GM19238 (cell line): ENCODE measurements around the gene BAX.

ENCODE experiments used
- DNase-seq: peaks from one replicate; pipeline ENCODE4 v3.0.0; 2011; ENCODE audit warnings: low spot score; ENCODE audit not compliant: insufficient read length

Gene BAX

GRCh38 chr19:48928164-48929025, 26.3 kb upstream of the BAX start:
- no peak for DNase-seq

GRCh38 chr19:48933382-48933932, 21.2 kb upstream of the BAX start, which contains the start of gene DHDH:
Gene DHDH, plus strand, starts transcription at chr19:48933699. Its CDS starts 23 bp downstream, at chr19:48933722.
- DNase-seq, result peak; percentile 60

- no peak for DNase-seq
Measured at GRCh38 chr19:48934837-48935236, 19.8 kb upstream of the BAX start.

- DNase-seq, result no peak
Measured at GRCh38 chr19:48935864-48936263, 18.8 kb upstream of the BAX start.

GRCh38 chr19:48938256-48938655, 16.4 kb upstream of the BAX start:
- no peak for DNase-seq

GRCh38 chr19:48940902-48941301, 13.8 kb upstream of the BAX start:
- no peak for DNase-seq

- DNase-seq, result no peak
Measured at GRCh38 chr19:48943081-48943480, 11.6 kb upstream of the BAX start.

GRCh38 chr19:48945415-48945814, 9.3 kb upstream of the BAX start:
- no peak for DNase-seq

GRCh38 chr19:48945817-48946216, 8.9 kb upstream of the BAX start:
- no peak for DNase-seq

- DNase-seq, result no peak
Measured at GRCh38 chr19:48946463-48947257, 8.0 kb upstream of the BAX start.

- no peak for DNase-seq
Measured at GRCh38 chr19:48947258-48947542, 7.5 kb upstream of the BAX start.

GRCh38 chr19:48950159-48950558, 4.5 kb upstream of the BAX start:
- DNase-seq, result no peak

GRCh38 chr19:48950830-48951519, 3.7 kb upstream of the BAX start:
- no peak for DNase-seq

- no peak for DNase-seq
Measured at GRCh38 chr19:48953141-48953540, 1.5 kb upstream of the BAX start.

- no peak for DNase-seq
Measured at GRCh38 chr19:48953990-48954594, 583 bp upstream of the BAX start.

- DNase-seq, result no peak
Measured at GRCh38 chr19:48955308-48955958, 758 bp downstream of the BAX start.

GRCh38 chr19:48958006-48958405, 3.3 kb downstream of the BAX start:
- DNase-seq, result no peak

- DNase-seq, result no peak
Measured at GRCh38 chr19:48959341-48960239, 4.9 kb downstream of the BAX start.

- no peak for DNase-seq
Measured at GRCh38 chr19:48961051-48961649, 6.5 kb downstream of the BAX start.

GRCh38 chr19:48961673-48962028, 7.0 kb downstream of the BAX start:
- DNase-seq, result no peak
